GM23338 (cell line): ENCODE data around the gene HDAC9. TPM values are rescaled to one million over a fixed set of nuclear protein-coding genes. Genes with fewer than 3 reads are reported as not detected.

ENCODE experiments used
- ATAC-seq: fragments of 200-7000 bp; cut with Tn5 transposase; 3 replicates; pipeline ENCODE4 v1.9.1; 2020
- DNase-seq: peaks from one replicate; pipeline ENCODE4 v3.0.0-alpha.2; 2015; ENCODE audit warnings: low spot score
- H2AFZ ChIP-seq: fragments of 200-600 bp; sonication (generic); 2 replicates; pipeline ENCODE4 v1.8.0; 2016; ENCODE audit warnings: antibody characterized with exemption, mild to moderate bottlenecking, moderate library complexity
- H3F3A ChIP-seq: fragments of 200-600 bp; sonication (generic); replicated peaks from 2 replicates; pipeline ENCODE4 v1.8.0; 2017; ENCODE audit warnings: antibody characterized with exemption, mixed run types, low read depth
- H3K27ac ChIP-seq: fragments of 200-600 bp; sonication (generic); 2 replicates; pipeline ENCODE4 v1.6.1; 2016; ENCODE audit warnings: low read depth
- H3K27me3 ChIP-seq: fragments of 200-600 bp; sonication (generic); 2 replicates; pipeline ENCODE4 v1.8.0; 2016; ENCODE audit warnings: mild to moderate bottlenecking, mixed run types, moderate library complexity; ENCODE audit not compliant: insufficient read depth
- H3K36me3 ChIP-seq: fragments of 200-600 bp; sonication (generic); 2 replicates; pipeline ENCODE4 v1.8.0; 2016; ENCODE audit warnings: mild to moderate bottlenecking; ENCODE audit not compliant: insufficient read depth
- H3K4me1 ChIP-seq: fragments of 200-600 bp; sonication (generic); 2 replicates; pipeline ENCODE4 v1.8.0; 2016; ENCODE audit warnings: mild to moderate bottlenecking, moderate library complexity; ENCODE audit not compliant: insufficient read depth
- H3K4me2 ChIP-seq: fragments of 200-600 bp; sonication (generic); 2 replicates; pipeline ENCODE4 v1.7.1; 2017; ENCODE audit warnings: mixed run types
- H3K4me3 ChIP-seq: fragments of 200-600 bp; sonication (generic); 2 replicates; pipeline ENCODE4 v1.6.1; 2016; ENCODE audit warnings: mixed run types
- H3K79me2 ChIP-seq: fragments of 200-600 bp; sonication (generic); replicated peaks from 2 replicates; pipeline ENCODE4 v1.8.0; 2017; ENCODE audit warnings: mild to moderate bottlenecking; ENCODE audit not compliant: insufficient read depth
- H3K9me2 ChIP-seq: fragments of 200-600 bp; sonication (generic); 2 replicates; pipeline ENCODE4 v1.8.0; 2017; ENCODE audit not compliant: insufficient read depth
- H4K20me1 ChIP-seq: fragments of 200-600 bp; sonication (generic); replicated peaks from 2 replicates; pipeline ENCODE4 v1.8.0; 2017; ENCODE audit warnings: mild to moderate bottlenecking; ENCODE audit not compliant: insufficient read depth
- H3K27ac Mint-ChIP-seq: 2 replicates; pipeline ENCODE4 v1.8.0; 2020; ENCODE audit warnings: inconsistent platforms, mild to moderate bottlenecking, moderate library complexity, mixed read lengths
- H3K27me3 Mint-ChIP-seq: 3 replicates; pipeline ENCODE4 v1.8.0; 2022; ENCODE audit warnings: low read depth, mild to moderate bottlenecking, moderate library complexity, mixed read lengths, inconsistent platforms; ENCODE audit not compliant: insufficient read depth, poor library complexity
- H3K36me3 Mint-ChIP-seq: 3 replicates; pipeline ENCODE4 v1.8.0; 2021; ENCODE audit warnings: low read depth, mild to moderate bottlenecking, inconsistent platforms, moderate library complexity, mixed read lengths
- H3K4me1 Mint-ChIP-seq: 3 replicates; pipeline ENCODE4 v1.8.0; 2020; ENCODE audit warnings: mild to moderate bottlenecking, inconsistent platforms, mixed read lengths
- H3K4me3 Mint-ChIP-seq: 3 replicates; pipeline ENCODE4 v1.8.0; 2021; ENCODE audit warnings: moderate library complexity, mild to moderate bottlenecking, inconsistent platforms, mixed read lengths
- H3K9me3 Mint-ChIP-seq: 3 replicates; pipeline ENCODE4 v1.8.0; 2020; ENCODE audit warnings: moderate library complexity, mild to moderate bottlenecking, inconsistent platforms, mixed read lengths
- CTCF ChIP-seq, 2 experiments: fragments of 200-600 bp in 1 of 2; sonication (generic) in 1 of 2; conservative IDR thresholded peaks; 2 replicates each; pipeline versions ENCODE4 v1.5.1 to v1.6.1; 2016 to 2017; ENCODE audit warnings: antibody characterized with exemption in 2 of 2, low read depth in 2 of 2, mild to moderate bottlenecking in 2 of 2, moderate library complexity in 1 of 2
- ETS1 ChIP-seq: IDR thresholded peaks from 2 replicates; pipeline ENCODE4 v1.6.1; 2016; ENCODE audit warnings: antibody characterized with exemption
- EZH2 ChIP-seq: fragments of 200-600 bp; sonication (generic); IDR thresholded peaks from one replicate; pipeline ENCODE4 v1.8.0; 2017; ENCODE audit warnings: antibody characterized with exemption, mild to moderate bottlenecking, low read depth; ENCODE audit not compliant: unreplicated experiment
- EZH2phosphoT487 ChIP-seq: fragments of 200-600 bp; sonication (generic); IDR thresholded peaks from one replicate; pipeline ENCODE4 v1.8.1; 2018; ENCODE audit warnings: antibody characterized with exemption; ENCODE audit not compliant: unreplicated experiment
- STAT1 ChIP-seq: IDR thresholded peaks from one replicate; pipeline ENCODE4 v1.6.1; 2016; ENCODE audit warnings: antibody characterized with exemption; ENCODE audit not compliant: unreplicated experiment
- ZNF114 ChIP-seq: fragments of 250-450 bp; sonication (Bioruptor Pico); IDR thresholded peaks from 2 replicates; pipeline ENCODE4 v1.5.0; 2020; ENCODE audit warnings: mild to moderate bottlenecking, moderate library complexity
- ZNF462 ChIP-seq: fragments of 250-450 bp; sonication (Bioruptor Pico); IDR thresholded peaks from 2 replicates; pipeline ENCODE4 v1.5.0; 2020; ENCODE audit warnings: mild to moderate bottlenecking, moderate library complexity
- polyA plus RNA-seq: library from polyadenylated mRNA; unstranded; fragments of >200 nt; fragmentation: Nextera tagmentation; extraction: Ambion mirVana; gene quantifications from 2 replicates; pipeline ENCODE4 v1.2.1, GENCODE V29; 2016
- total RNA-seq: library from RNA; depleted of rRNA; stranded (reverse); fragments of >200 nt; shearing (Covaris generic); gene quantifications from 2 replicates; pipeline ENCODE4 v1.2.3, GENCODE V29; 2014

HDAC9 gene
- total and polyA plus RNA-seq, 2 experiments from 2014 or later, result 8.3 to 18.5 TPM

GRCh38 chr7:18472161-18472483 lies 23.4 kb upstream of the HDAC9 start (continued):
- no peak for TF ChIP-seq ZNF462
- no peak for TF ChIP-seq EZH2

GRCh38 chr7:18473119-18473518 lies 22.4 kb upstream of the HDAC9 start:
- Histone ChIP-seq H4K20me1 (no peaks in the 10 kb centered on the region), H3K4me3 (no peak overlapping the region), H3K9me2 (no peaks in the 10 kb centered on the region), H3K36me3 (no peaks in the 10 kb centered on the region), H3K4me1 (no peaks in the 10 kb centered on the region), H2AFZ (peak overlapping the region; percentile 39; the same call in 1 of the 2 replicates), H3F3A (no peaks in the 10 kb centered on the region), H3K27ac (no peak overlapping the region), H3K27me3 (no peaks in the 10 kb centered on the region), H3K4me2 (no peak overlapping the region), H3K79me2 (no peaks in the 10 kb centered on the region)
- Mint-ChIP-seq H3K36me3 (no peaks in the 10 kb centered on the region), H3K27ac (no peak overlapping the region), H3K27me3 (no peaks in the 10 kb centered on the region), H3K4me3 (no peak overlapping the region), H3K9me3 (no peaks in the 10 kb centered on the region), H3K4me1 (no peaks in the 10 kb centered on the region)
- ATAC-seq (no peak), DNase-seq (no peak)
- TF ChIP-seq CTCF (conservative IDR thresholded peaks at IDR 0.05; ENCODE audit: low read depth in 2 of 2) (no peak), ZNF114 (CRISPR knock-in tag) (no peak), EZH2 (no peak), ETS1 (no peak), EZH2phosphoT487 (no peak), ZNF462 (no peak), STAT1 (no peak)
